Osteoblast (primary cell): Measurements from ENCODE around the gene SNX20. TPM values are rescaled to one million over a fixed set of nuclear protein-coding genes. Genes with fewer than 3 reads are reported as not detected.

Experiments
- DNase-seq: peaks from one replicate; pipeline ENCODE4 v3.0.0; 2011; ENCODE audit warnings: low spot score, mixed read lengths; ENCODE audit not compliant: insufficient read length; ENCODE audit errors: missing footprints
- H2AFZ ChIP-seq: 2 replicates; pipeline ENCODE4 v1.6.0; 2011; ENCODE audit warnings: mild to moderate bottlenecking, low read length
- H3K27ac ChIP-seq: 2 replicates; pipeline ENCODE4 v1.5.1; 2011; ENCODE audit warnings: mild to moderate bottlenecking, low read depth, low read length, moderate library complexity
- H3K27me3 ChIP-seq: 2 replicates; pipeline ENCODE4 v1.6.0; 2012; ENCODE audit warnings: mild to moderate bottlenecking, control low read depth, inconsistent platforms, low read length, moderate library complexity; ENCODE audit not compliant: insufficient read depth
- H3K36me3 ChIP-seq: 2 replicates; pipeline ENCODE4 v1.5.1; 2011; ENCODE audit warnings: mild to moderate bottlenecking, low read length, control low read depth, moderate library complexity; ENCODE audit not compliant: insufficient read depth
- H3K4me1 ChIP-seq: 2 replicates; pipeline ENCODE4 v1.5.1; 2011; ENCODE audit warnings: mild to moderate bottlenecking, low read length, control low read depth, moderate library complexity; ENCODE audit not compliant: insufficient read depth
- H3K4me2 ChIP-seq: 2 replicates; pipeline ENCODE4 v1.6.0; 2011; ENCODE audit warnings: mild to moderate bottlenecking, low read length; ENCODE audit not compliant: insufficient read depth
- H3K4me3 ChIP-seq: fragments of 200-600 bp; sonication (generic); 3 replicates; pipeline ENCODE4 v1.5.1; 2012; ENCODE audit warnings: mild to moderate bottlenecking, low read length, inconsistent platforms; ENCODE audit not compliant: insufficient read depth
- H3K79me2 ChIP-seq: 2 replicates; pipeline ENCODE4 v1.6.0; 2012; ENCODE audit warnings: mild to moderate bottlenecking, low read length, control low read depth, inconsistent platforms; ENCODE audit not compliant: insufficient read depth
- H3K9me3 ChIP-seq: 2 replicates; pipeline ENCODE4 v1.5.1; 2011; ENCODE audit warnings: low read depth, low read length, control low read depth
- H4K20me1 ChIP-seq: 2 replicates; pipeline ENCODE4 v1.6.0; 2012; ENCODE audit warnings: mild to moderate bottlenecking, low read length, control low read depth; ENCODE audit not compliant: insufficient read depth
- total RNA-seq: library from RNA; depleted of rRNA; stranded (reverse); fragments of >200 nt; gene quantifications from 2 replicates; pipeline ENCODE4 v1.2.3, GENCODE V29; 2012
- TF ChIP-seq, protein P1 (sequence below): IDR thresholded peaks from 2 replicates; pipeline ENCODE4 v1.5.1; 2011; ENCODE audit warnings: mild to moderate bottlenecking, low read depth, low read length, moderate library complexity; ENCODE audit errors: extremely low read depth

The SNX20 gene
- total RNA-seq, 1 donor: not detected

DNA sequence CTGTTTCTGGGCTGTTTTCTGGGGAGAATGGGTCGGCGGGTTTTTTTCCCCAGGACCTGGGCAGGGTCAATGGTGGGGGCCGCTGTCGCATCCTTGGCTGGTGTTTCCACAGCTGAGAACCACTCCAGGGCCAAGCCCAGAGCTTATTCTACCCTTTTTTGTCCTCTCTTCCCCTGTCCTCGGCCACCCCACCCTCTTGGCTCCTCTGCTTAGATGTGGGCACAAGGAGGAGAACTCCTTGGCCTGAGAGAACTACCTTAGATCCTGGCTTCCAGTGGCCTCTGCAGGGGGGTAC is 16.3 kb upstream of the SNX20 start:
- DNase-seq: no peak
- H3K27ac ChIP-seq: no peak overlapping the region
- H3K4me2 ChIP-seq: peak overlapping the region; percentile 94
- peak overlapping the region; percentile 99 for H2AFZ ChIP-seq
- TF ChIP-seq, protein P1, sequence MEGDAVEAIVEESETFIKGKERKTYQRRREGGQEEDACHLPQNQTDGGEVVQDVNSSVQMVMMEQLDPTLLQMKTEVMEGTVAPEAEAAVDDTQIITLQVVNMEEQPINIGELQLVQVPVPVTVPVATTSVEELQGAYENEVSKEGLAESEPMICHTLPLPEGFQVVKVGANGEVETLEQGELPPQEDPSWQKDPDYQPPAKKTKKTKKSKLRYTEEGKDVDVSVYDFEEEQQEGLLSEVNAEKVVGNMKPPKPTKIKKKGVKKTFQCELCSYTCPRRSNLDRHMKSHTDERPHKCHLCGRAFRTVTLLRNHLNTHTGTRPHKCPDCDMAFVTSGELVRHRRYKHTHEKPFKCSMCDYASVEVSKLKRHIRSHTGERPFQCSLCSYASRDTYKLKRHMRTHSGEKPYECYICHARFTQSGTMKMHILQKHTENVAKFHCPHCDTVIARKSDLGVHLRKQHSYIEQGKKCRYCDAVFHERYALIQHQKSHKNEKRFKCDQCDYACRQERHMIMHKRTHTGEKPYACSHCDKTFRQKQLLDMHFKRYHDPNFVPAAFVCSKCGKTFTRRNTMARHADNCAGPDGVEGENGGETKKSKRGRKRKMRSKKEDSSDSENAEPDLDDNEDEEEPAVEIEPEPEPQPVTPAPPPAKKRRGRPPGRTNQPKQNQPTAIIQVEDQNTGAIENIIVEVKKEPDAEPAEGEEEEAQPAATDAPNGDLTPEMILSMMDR: no peak
- peak overlapping the region; percentile 76 for H3K4me3 ChIP-seq
- no peaks in the 10 kb centered on the region for H3K79me2 ChIP-seq
- no peaks in the 10 kb centered on the region for H4K20me1 ChIP-seq
- peaks cover 7% of the 10 kb centered on the region for H3K4me1 ChIP-seq
- peaks cover 19% of the 10 kb centered on the region for H3K27me3 ChIP-seq
- no peaks in the 10 kb centered on the region for H3K36me3 ChIP-seq
- H3K9me3 ChIP-seq: no peaks in the 10 kb centered on the region

DNA sequence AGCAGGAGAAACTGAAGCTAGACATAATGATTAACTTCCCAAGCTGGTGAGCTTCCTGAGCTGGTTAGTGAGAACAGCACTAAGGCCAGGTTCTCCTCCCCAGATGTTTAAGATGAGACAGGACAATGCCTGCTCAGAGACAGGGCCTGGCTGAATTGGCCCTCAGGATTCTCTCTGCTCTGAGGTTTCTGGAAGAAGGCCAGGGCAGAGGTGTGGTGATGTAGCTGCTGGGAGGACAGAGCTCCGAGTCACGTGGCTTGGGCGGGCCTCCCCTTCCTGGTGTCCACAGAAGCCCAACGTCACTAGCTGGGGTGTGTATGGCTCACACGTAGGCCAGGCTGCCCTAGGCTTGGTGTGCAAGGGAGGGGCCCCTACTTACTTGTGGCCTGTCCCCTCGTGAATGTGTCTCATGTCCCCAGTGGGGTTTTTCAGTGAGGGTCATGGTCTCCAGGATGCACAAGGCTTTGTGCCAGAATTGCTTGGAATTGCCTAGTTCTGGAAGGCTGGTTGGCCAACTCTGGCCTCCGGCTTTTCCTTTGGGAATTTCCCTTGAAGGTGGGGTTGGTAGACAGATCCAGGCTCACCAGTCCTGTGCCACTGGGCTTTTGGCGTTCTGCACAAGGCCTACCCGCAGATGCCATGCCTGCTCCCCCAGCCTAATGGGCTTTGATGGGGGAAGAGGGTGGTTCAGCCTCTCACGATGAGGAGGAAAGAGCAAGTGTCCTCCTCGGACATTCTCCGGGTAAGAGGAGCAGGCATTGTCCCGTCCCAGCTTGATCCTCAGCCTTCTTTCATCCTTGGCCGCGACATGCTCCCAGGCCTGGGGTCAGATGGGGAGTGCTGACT is 15.7 kb upstream of the SNX20 start:
- TF ChIP-seq, protein P1: no peak
- H3K36me3 ChIP-seq: no peaks in the 10 kb centered on the region
- H2AFZ ChIP-seq: peak overlapping the region; percentile 56
- no peak overlapping the region for H3K4me2 ChIP-seq
- no peaks in the 10 kb centered on the region for H4K20me1 ChIP-seq
- H3K27ac ChIP-seq: no peak overlapping the region
- no peaks in the 10 kb centered on the region for H3K79me2 ChIP-seq
- H3K27me3 ChIP-seq: peaks cover 19% of the 10 kb centered on the region
- H3K9me3 ChIP-seq: no peaks in the 10 kb centered on the region
- peaks cover 7% of the 10 kb centered on the region for H3K4me1 ChIP-seq
- H3K4me3 ChIP-seq: no peak overlapping the region
- no peak for DNase-seq

DNA sequence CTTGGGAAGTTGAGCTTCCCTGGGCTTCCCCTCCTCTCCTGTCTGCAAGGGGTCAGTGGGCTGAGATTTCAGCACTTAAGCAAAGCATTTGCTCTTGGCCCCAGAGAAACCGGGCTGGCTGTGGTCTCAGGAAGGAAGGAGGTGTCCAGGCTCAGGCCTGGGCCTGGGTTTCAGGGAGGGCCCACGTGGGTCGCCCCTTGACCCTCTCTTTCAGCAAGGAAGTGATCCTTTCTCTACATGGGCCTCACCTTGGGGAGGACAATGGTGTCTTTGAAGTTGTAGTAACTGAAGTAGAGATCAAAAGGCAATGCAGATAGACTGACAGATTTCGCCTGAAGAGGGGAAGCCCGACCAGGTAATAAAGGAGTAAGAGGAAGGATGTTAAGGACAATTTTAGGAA is 15.0 kb upstream of the SNX20 start:
- Histone ChIP-seq H2AFZ (no peak overlapping the region), H3K4me2 (no peak overlapping the region), H3K36me3 (no peaks in the 10 kb centered on the region), H3K4me3 (no peak overlapping the region), H4K20me1 (no peaks in the 10 kb centered on the region), H3K9me3 (no peaks in the 10 kb centered on the region), H3K4me1 (peaks cover 7% of the 10 kb centered on the region), H3K27ac (no peak overlapping the region), H3K79me2 (no peaks in the 10 kb centered on the region), H3K27me3 (peaks cover 19% of the 10 kb centered on the region)
- no peak for DNase-seq
- TF ChIP-seq, protein P1: no peak

DNA sequence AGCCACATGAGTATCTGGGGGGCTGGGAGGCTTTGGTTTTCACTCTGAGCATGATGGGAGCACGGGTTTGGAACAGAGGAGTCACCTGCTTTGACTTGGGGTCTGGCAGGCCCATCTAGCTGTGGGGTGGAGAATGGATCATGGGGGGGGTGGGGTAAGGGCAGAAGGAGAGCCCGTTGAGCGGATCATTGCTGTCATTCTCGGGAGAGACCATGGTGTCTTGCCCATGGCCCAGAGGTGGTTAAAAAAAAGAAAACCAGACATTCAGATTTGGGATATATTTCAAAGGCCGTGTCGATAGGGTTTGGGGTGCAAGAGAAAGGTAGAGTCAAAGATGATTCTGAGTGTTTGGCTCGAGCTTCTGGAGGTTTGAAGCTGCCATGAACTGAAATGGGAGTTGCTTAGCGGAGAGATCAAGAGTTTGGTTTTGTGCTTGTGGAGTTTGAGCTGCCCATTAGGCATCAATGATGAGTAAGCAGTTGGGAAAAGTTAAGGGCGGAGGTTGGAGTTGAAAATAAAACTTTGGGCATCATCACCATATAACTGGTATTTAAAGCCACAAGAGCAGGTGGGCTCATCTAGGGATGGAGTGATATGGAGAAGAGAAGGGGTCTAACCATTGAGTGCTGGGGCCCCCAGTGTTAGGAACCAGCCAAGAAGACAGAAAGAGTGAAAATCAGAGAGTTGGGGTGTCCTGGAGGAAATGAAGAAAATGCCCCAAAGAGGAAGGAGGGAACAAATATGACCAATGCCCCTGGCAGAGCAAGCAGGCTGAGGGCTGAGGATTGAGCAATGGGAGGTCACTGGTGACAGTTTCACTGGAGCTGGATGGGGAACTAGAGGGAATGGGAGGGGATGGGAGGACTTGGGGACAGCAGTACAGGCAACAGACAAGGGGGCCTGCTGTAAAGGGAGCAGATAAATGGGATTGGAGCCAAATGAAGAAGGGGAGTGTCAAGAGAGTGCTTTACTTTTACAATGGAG is 14.2 kb upstream of the SNX20 start:
- Histone ChIP-seq H3K9me3 (no peaks in the 10 kb centered on the region), H3K4me2 (no peak overlapping the region), H3K79me2 (no peaks in the 10 kb centered on the region), H3K27ac (no peak overlapping the region), H3K36me3 (no peaks in the 10 kb centered on the region), H3K4me3 (no peak overlapping the region), H2AFZ (no peak overlapping the region), H4K20me1 (no peaks in the 10 kb centered on the region), H3K27me3 (peaks cover 19% of the 10 kb centered on the region), H3K4me1 (peaks cover 7% of the 10 kb centered on the region)
- no peak for DNase-seq
- TF ChIP-seq, protein P1: no peak
